Mesendoderm (in vitro differentiated cells): ENCODE measurements around the gene OCA2.

Experiments
- DNase-seq: peaks from one replicate; pipeline ENCODE4 v3.0.0; 2013
- H2AK5ac ChIP-seq: 2 replicates; pipeline ENCODE4 v1.6.1; 2013; ENCODE audit warnings: low read length, inconsistent platforms
- H2BK120ac ChIP-seq: 2 replicates; pipeline ENCODE4 v1.6.1; 2013; ENCODE audit warnings: low read depth, mild to moderate bottlenecking, low read length, moderate library complexity, mixed read lengths
- H2BK15ac ChIP-seq: replicated peaks from 2 replicates; pipeline ENCODE4 v1.6.1; 2013; ENCODE audit warnings: low read depth, mild to moderate bottlenecking, moderate library complexity
- H2BK5ac ChIP-seq: 2 replicates; pipeline ENCODE4 v1.6.1; 2013; ENCODE audit warnings: low read length, inconsistent platforms
- H3K18ac ChIP-seq: 2 replicates; pipeline ENCODE4 v1.6.1; 2013; ENCODE audit warnings: mild to moderate bottlenecking, low read length, mixed read lengths
- H3K23ac ChIP-seq: one replicate; pipeline ENCODE4 v1.6.1; 2013; ENCODE audit warnings: low read length
- H3K27ac ChIP-seq: 2 replicates; pipeline ENCODE4 v1.5.1; 2013; ENCODE audit warnings: low read depth, mild to moderate bottlenecking, inconsistent platforms, low read length, moderate library complexity
- H3K27me3 ChIP-seq: 2 replicates; pipeline ENCODE4 v1.6.1; 2013; ENCODE audit warnings: low read length, control low read depth, mild to moderate bottlenecking, inconsistent platforms; ENCODE audit not compliant: insufficient read depth, poor library complexity
- H3K36me3 ChIP-seq: 2 replicates; pipeline ENCODE4 v1.6.1; 2013; ENCODE audit warnings: low read length, inconsistent platforms; ENCODE audit not compliant: control insufficient read depth, insufficient read depth
- H3K4ac ChIP-seq: one replicate; pipeline ENCODE4 v1.6.1; 2013; ENCODE audit warnings: low read depth, mild to moderate bottlenecking, low read length, moderate library complexity
- H3K4me1 ChIP-seq: 2 replicates; pipeline ENCODE4 v1.6.1; 2013; ENCODE audit warnings: low read depth, low read length, inconsistent platforms; ENCODE audit not compliant: control insufficient read depth
- H3K4me2 ChIP-seq: 2 replicates; pipeline ENCODE4 v1.6.1; 2013; ENCODE audit warnings: low read length
- H3K4me3 ChIP-seq: 2 replicates; pipeline ENCODE4 v1.5.1; 2013; ENCODE audit warnings: mild to moderate bottlenecking, low read length
- H3K56ac ChIP-seq: one replicate; pipeline ENCODE4 v1.6.1; 2013; ENCODE audit warnings: low read length
- H3K79me1 ChIP-seq: 2 replicates; pipeline ENCODE4 v1.6.1; 2013; ENCODE audit warnings: low read length, inconsistent platforms
- H3K79me2 ChIP-seq: 2 replicates; pipeline ENCODE4 v1.6.1; 2013; ENCODE audit warnings: mild to moderate bottlenecking, low read length; ENCODE audit not compliant: control insufficient read depth, insufficient read depth
- H3K9ac ChIP-seq: 2 replicates; pipeline ENCODE4 v1.6.1; 2013; ENCODE audit warnings: low read length, inconsistent platforms
- H4K5ac ChIP-seq: one replicate; pipeline ENCODE4 v1.6.1; 2013; ENCODE audit warnings: low read length
- H4K8ac ChIP-seq: one replicate; pipeline ENCODE4 v1.6.1; 2013; ENCODE audit warnings: low read depth, mild to moderate bottlenecking, control low read depth, low read length, moderate library complexity
- WGBS: extraction: QIAGEN DNeasy Blood & Tissue Kit; methylation state at CpG from one replicate; pipeline ENCODE4 v1.1.7; 2013; ENCODE audit warnings: low lambda C conversion rate, missing lambda C conversion rate; ENCODE audit not compliant: insufficient coverage; ENCODE audit errors: extremely low coverage; 5-methylcytosine and 5-hydroxymethylcytosine counted together

The OCA2 gene

DNA sequence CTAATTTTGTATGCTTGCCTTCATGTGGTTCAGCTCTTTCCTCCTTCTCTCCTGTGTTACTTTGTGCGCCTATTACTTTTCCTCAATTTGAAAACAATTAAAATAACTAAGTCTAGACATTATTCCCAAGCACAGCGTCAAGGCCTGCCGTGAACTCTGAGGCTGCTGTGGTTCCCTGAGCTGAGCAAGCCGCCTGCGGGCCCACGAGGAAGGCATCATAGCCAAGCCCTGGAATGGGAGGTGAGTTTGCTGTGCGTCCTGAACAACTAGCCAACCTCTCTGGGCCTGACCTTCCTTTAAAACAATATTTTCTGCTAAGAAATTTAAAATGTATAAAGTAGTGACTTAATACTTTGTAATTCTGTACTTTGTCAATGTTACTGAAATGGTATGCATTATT, 327.2 kb downstream of the OCA2 start:
- Histone ChIP-seq H3K56ac (no peak overlapping the region), H4K8ac (no peak overlapping the region), H3K9ac (no peak overlapping the region), H4K5ac (no peak overlapping the region), H2BK15ac (no peak overlapping the region), H3K27me3 (no peaks in the 10 kb centered on the region), H3K36me3 (no peaks in the 10 kb centered on the region), H3K79me2 (no peaks in the 10 kb centered on the region), H3K18ac (no peak overlapping the region), H3K23ac (no peak overlapping the region), H3K4me3 (no peak overlapping the region), H2AK5ac (no peak overlapping the region), H3K4me2 (no peak overlapping the region), H3K4ac (no peak overlapping the region), H3K27ac (no peak overlapping the region), H2BK120ac (no peak overlapping the region), H2BK5ac (no peak overlapping the region), H3K4me1 (no peaks in the 10 kb centered on the region), H3K79me1 (no peaks in the 10 kb centered on the region)
- WGBS = no CpG with 5 or more reads among the region's 7 CpGs
- DNase-seq = no peak

DNA sequence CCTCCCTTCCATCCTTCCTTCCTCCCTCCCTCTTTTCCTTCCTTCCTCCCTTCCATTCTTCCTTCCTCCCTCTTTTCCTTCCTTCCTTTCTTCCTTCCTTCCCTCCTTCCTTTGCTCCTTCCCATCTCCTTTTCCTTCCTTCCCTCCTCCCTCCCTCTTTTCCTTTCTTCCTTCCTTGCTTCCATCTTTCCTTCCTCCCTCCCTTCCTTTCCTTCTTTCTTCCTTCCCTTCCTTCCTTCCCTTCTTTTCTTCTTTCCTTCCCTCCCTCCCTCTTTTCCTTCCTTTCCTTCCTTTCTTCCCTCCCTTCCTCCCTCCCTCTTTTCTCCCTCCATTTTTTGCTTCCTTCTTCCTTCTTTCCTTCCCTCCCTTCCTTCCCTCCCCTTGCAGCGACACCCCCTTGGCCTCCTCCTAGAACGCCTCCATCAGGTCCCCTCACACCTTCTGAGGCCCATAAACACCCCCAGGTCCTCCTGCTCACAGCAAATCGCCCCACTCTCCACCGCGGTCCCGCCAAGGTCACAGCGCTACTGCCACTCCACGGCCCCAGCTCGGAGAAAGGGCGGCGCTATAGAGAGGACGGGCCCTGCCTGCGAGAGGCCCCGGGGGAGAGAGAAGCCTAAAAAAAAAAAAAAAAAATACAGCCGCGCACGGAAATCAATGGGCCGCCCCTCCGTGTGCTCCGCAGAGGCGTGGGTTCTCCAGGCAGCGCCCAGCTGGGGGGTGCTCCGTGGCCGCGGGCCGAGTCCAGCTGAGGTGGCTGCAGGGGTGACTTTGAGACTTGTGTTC, 328.2 kb downstream of the OCA2 start:
- WGBS = no CpG with 5 or more reads among the region's 26 CpGs
- no peak overlapping the region for H2BK120ac ChIP-seq
- no peaks in the 10 kb centered on the region for H3K79me2 ChIP-seq

DNA sequence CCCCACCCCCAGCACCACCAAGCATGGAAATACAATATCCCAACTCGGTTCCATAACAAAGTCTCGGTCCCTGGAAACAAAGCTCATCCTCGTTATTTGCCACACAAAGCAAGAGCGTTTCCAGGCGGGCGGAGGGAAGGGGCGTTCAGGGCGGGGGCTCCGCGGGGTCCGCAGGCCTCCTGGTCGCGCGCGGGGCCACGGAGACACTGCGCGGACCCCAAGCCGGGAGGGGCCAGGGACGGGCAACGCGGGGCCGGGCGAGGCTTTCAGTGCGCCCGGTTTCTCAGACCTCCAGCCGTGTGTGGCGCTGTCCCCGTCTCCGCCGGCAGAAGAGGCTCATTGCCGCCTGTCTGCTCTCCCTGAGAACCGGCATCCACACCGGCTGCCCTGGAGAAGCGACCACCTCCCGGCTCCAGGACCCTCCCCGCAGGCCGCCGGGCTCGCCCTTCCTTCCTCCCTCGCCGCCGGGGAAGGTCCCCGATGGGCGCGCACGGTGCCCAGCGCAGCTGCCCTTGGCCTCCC, 329.0 kb downstream of the OCA2 start:
- Histone ChIP-seq H3K23ac (no peak overlapping the region), H3K4ac (no peak overlapping the region), H3K36me3 (no peaks in the 10 kb centered on the region), H4K8ac (no peak overlapping the region), H3K4me1 (no peaks in the 10 kb centered on the region), H2AK5ac (no peak overlapping the region), H2BK120ac (no peak overlapping the region), H3K4me3 (no peak overlapping the region), H3K27me3 (no peaks in the 10 kb centered on the region), H3K79me1 (no peaks in the 10 kb centered on the region), H3K18ac (no peak overlapping the region), H3K4me2 (no peak overlapping the region), H3K27ac (no peak overlapping the region), H2BK15ac (no peak overlapping the region), H3K79me2 (no peaks in the 10 kb centered on the region), H3K9ac (no peak overlapping the region), H4K5ac (no peak overlapping the region), H2BK5ac (no peak overlapping the region), H3K56ac (no peak overlapping the region)
- WGBS = no CpG with 5 or more reads among the region's 48 CpGs
- no peak for DNase-seq

More for the DNA sequence above, 328.2 kb downstream of the OCA2 start:
- Histone ChIP-seq H3K27ac (no peak overlapping the region), H3K4me2 (no peak overlapping the region), H3K36me3 (no peaks in the 10 kb centered on the region), H4K5ac (no peak overlapping the region), H3K18ac (no peak overlapping the region), H3K4ac (no peak overlapping the region), H2BK15ac (no peak overlapping the region), H3K4me1 (no peaks in the 10 kb centered on the region), H3K23ac (no peak overlapping the region), H3K79me1 (no peaks in the 10 kb centered on the region), H3K27me3 (no peaks in the 10 kb centered on the region), H2AK5ac (no peak overlapping the region), H3K56ac (no peak overlapping the region), H3K4me3 (no peak overlapping the region), H2BK5ac (no peak overlapping the region), H3K9ac (no peak overlapping the region), H4K8ac (no peak overlapping the region)
- DNase-seq = no peak

DNA sequence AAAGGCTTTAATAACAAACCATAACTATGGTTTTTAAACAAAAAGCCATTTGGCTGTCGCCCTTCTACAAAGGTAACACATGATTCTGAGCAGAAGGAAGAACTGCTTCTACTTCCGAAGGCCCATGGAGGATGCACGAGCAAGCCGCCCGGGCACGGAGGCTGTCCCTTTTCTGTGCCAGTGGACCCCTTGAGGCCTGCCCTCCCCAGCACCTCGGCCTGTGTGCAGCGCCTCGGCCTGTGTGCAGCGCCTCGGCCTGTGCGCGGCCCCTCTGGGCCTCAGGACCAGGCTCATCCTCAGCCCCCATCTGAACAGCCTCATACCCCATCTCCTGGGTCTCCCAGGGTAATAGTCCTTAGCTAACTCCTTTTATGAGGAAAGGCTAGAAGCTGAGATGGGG, 329.5 kb downstream of the OCA2 start:
- Histone ChIP-seq H3K4ac (no peak overlapping the region), H4K8ac (no peak overlapping the region), H3K56ac (no peak overlapping the region), H3K27me3 (no peaks in the 10 kb centered on the region), H3K4me1 (no peaks in the 10 kb centered on the region), H3K9ac (no peak overlapping the region), H2AK5ac (no peak overlapping the region), H3K27ac (no peak overlapping the region), H4K5ac (no peak overlapping the region), H2BK120ac (no peak overlapping the region), H3K18ac (no peak overlapping the region), H2BK5ac (no peak overlapping the region), H3K36me3 (no peaks in the 10 kb centered on the region), H3K23ac (no peak overlapping the region), H2BK15ac (no peak overlapping the region), H3K79me2 (no peaks in the 10 kb centered on the region), H3K4me3 (no peak overlapping the region), H3K79me1 (no peaks in the 10 kb centered on the region), H3K4me2 (no peak overlapping the region)
- no CpG with 5 or more reads among the region's 13 CpGs for WGBS
- DNase-seq = no peak

GRCh38 chr15:27768732-27769475, 330.2 kb downstream of the OCA2 start:
- H3K36me3 ChIP-seq = no peaks in the 10 kb centered on the region
- H3K4me1 ChIP-seq = peaks cover 4% of the 10 kb centered on the region
- no peak overlapping the region for H3K4ac ChIP-seq
- no peak overlapping the region for H2BK15ac ChIP-seq
- H4K8ac ChIP-seq = no peak overlapping the region
- H3K4me3 ChIP-seq = no peak overlapping the region
- no peak overlapping the region for H2BK120ac ChIP-seq
- H3K27me3 ChIP-seq = no peaks in the 10 kb centered on the region
- no peak overlapping the region for H2BK5ac ChIP-seq
- H3K23ac ChIP-seq = no peak overlapping the region
- no peak overlapping the region for H3K9ac ChIP-seq
- no peak overlapping the region for H3K56ac ChIP-seq
- no CpG with 5 or more reads among the region's 24 CpGs for WGBS
- no peak overlapping the region for H3K18ac ChIP-seq
- H3K27ac ChIP-seq = no peak overlapping the region
- H3K79me1 ChIP-seq = no peaks in the 10 kb centered on the region
- DNase-seq = no peak
- no peak overlapping the region for H4K5ac ChIP-seq
- no peak overlapping the region for H3K4me2 ChIP-seq
- no peak overlapping the region for H2AK5ac ChIP-seq
- no peaks in the 10 kb centered on the region for H3K79me2 ChIP-seq
